Calu3 (cell line): ENCODE data around the gene SLIT1. TPM values are rescaled to one million over a fixed set of nuclear protein-coding genes. Genes with fewer than 3 reads are reported as not detected.

ENCODE experiments used
- Bru-seq: library from RNA; stranded (reverse); fragments of 400-500 nt; gene quantifications from one replicate; lab custom pipeline; 2021; lab: Mats Ljungman, UMichigan
- BruChase-seq, 2 experiments: library from RNA; stranded (reverse); fragments of 400-500 nt; gene quantifications; one replicate each; lab custom pipeline; 2021; lab: Mats Ljungman, UMichigan
- BruUV-seq: library from RNA; stranded (reverse); fragments of 400-500 nt; replicated peaks from 2 replicates; lab custom pipeline; 2021; lab: Mats Ljungman, UMichigan
- CTCF ChIA-PET: fragments of 300-600 bp; sonication (Branson Sonifier 250); formaldehyde crosslinking; loops from one replicate; lab custom pipeline; 2022; ENCODE audit warnings: antibody characterized with exemption; lab: Charles Lee
- DNase-seq: peaks from one replicate; pipeline ENCODE4 v3.0.0; 2022
- H3K27ac Mint-ChIP-seq: one replicate; pipeline ENCODE4 v1.8.0; 2022; ENCODE audit warnings: mixed read lengths; ENCODE audit not compliant: unreplicated experiment
- H3K27me3 Mint-ChIP-seq: one replicate; pipeline ENCODE4 v1.8.0; 2022; ENCODE audit warnings: mixed read lengths; ENCODE audit not compliant: unreplicated experiment
- H3K36me3 Mint-ChIP-seq: one replicate; pipeline ENCODE4 v1.8.0; 2022; ENCODE audit warnings: mild to moderate bottlenecking, moderate library complexity, mixed read lengths; ENCODE audit not compliant: insufficient read depth, unreplicated experiment
- H3K4me1 Mint-ChIP-seq: one replicate; pipeline ENCODE4 v1.8.0; 2022; ENCODE audit warnings: mild to moderate bottlenecking, low read depth, mixed read lengths; ENCODE audit not compliant: unreplicated experiment
- H3K4me3 Mint-ChIP-seq: one replicate; pipeline ENCODE4 v1.8.0; 2022; ENCODE audit warnings: mild to moderate bottlenecking, low read depth, moderate library complexity, mixed read lengths; ENCODE audit not compliant: unreplicated experiment
- H3K9me3 Mint-ChIP-seq: one replicate; pipeline ENCODE4 v1.8.0; 2022; ENCODE audit warnings: low read depth, mixed read lengths; ENCODE audit not compliant: unreplicated experiment
- CTCF ChIP-seq: fragments of 200-600 bp; IDR thresholded peaks from one replicate; pipeline ENCODE4 v1.8.0; 2022; ENCODE audit warnings: antibody characterized with exemption; ENCODE audit not compliant: unreplicated experiment
- intact Hi-C: fragments of 100-400 bp; cut with micrococcal nuclease; formaldehyde crosslinking; loops from one replicate; pipeline ENCODE4 v1.10.0; 2022; ENCODE audit not compliant: unreplicated experiment
- long read RNA-seq: library from polyadenylated mRNA; stranded (forward); transcript quantifications from one replicate; pipeline ENCODE4 v2.0.0, GENCODE V29; 2022
- total RNA-seq: library from RNA; stranded (reverse); gene quantifications from 2 replicates; pipeline ENCODE4 v1.2.3, GENCODE V29; 2022

SLIT1 gene
- total RNA-seq (not detected in 2 replicates), Bru-seq, nascent RNA (percentile 6 among the genes with signal in this experiment), BruChase-seq, experiment 1, labeled RNA remaining after a 6-hour chase (percentile 4 among the genes with signal in this experiment), BruChase-seq, experiment 2, labeled RNA remaining after a 2-hour chase (percentile 5 among the genes with signal in this experiment)
- long read RNA-seq = 0 reads

GRCh38 chr10:97185326-97186058, at the start of gene SLIT1:
Gene SLIT1 (minus strand): TSS chr10:97185959. CDS start chr10:97185674, 285 bp downstream.
- CTCF ChIA-PET = no interaction called here
- H3K9me3 Mint-ChIP-seq = no peaks in the 10 kb centered on the region
- intact Hi-C loops = no loop called here

GRCh38 chr10:97235353-97235752, 49.6 kb upstream of the SLIT1 start:
- no peak for DNase-seq
- no peak overlapping the region for H3K4me3 Mint-ChIP-seq
- intact Hi-C loops = no loop called here
- CTCF ChIA-PET = no interaction called here
- H3K9me3 Mint-ChIP-seq = no peaks in the 10 kb centered on the region
- H3K4me1 Mint-ChIP-seq = no peaks in the 10 kb centered on the region
- H3K36me3 Mint-ChIP-seq = no peaks in the 10 kb centered on the region
- no peaks in the 10 kb centered on the region for H3K27me3 Mint-ChIP-seq
- BruUV-seq = no TSS peak
- TF ChIP-seq CTCF = no peak
- no peak overlapping the region for H3K27ac Mint-ChIP-seq

More at GRCh38 chr10:97185326-97186058, at the start of gene SLIT1:
- BruUV-seq = no TSS peak
- peak; percentile 14 for DNase-seq
- Mint-ChIP-seq H3K4me3 (peak within 1 kb of the TSS; percentile 58), H3K36me3 (no peaks in the 10 kb centered on the region), H3K4me1 (no peaks in the 10 kb centered on the region), H3K27me3 (no peaks in the 10 kb centered on the region), H3K27ac (no peak within 1 kb of the TSS)
- TF ChIP-seq CTCF = no peak

- no peaks in the 10 kb centered on the region for H3K27me3 Mint-ChIP-seq
- TF ChIP-seq CTCF = no peak
- intact Hi-C loops = no loop called here
- no peaks in the 10 kb centered on the region for H3K36me3 Mint-ChIP-seq
- no TSS peak for BruUV-seq
- CTCF ChIA-PET = no interaction called here
- H3K9me3 Mint-ChIP-seq = no peaks in the 10 kb centered on the region
- H3K4me3 Mint-ChIP-seq = no peak overlapping the region
- H3K27ac Mint-ChIP-seq = no peak overlapping the region
- DNase-seq = peak; percentile 3
- H3K4me1 Mint-ChIP-seq = no peaks in the 10 kb centered on the region
These were observed 48.6 kb upstream of the SLIT1 start for GRCh38 chr10:97234400-97234799.

GRCh38 chr10:97230146-97230545, 44.4 kb upstream of the SLIT1 start:
- BruUV-seq = no TSS peak
- intact Hi-C loops = no loop called here
- TF ChIP-seq CTCF = no peak
- Mint-ChIP-seq H3K27me3 (no peaks in the 10 kb centered on the region), H3K27ac (no peak overlapping the region), H3K36me3 (no peaks in the 10 kb centered on the region), H3K9me3 (no peaks in the 10 kb centered on the region), H3K4me3 (no peak overlapping the region), H3K4me1 (no peaks in the 10 kb centered on the region)
- no peak for DNase-seq
- CTCF ChIA-PET = interaction anchor here (1.1 kb wide), 1 partner anchor 12 kb away, joined by 3 read pairs; no protein-coding TSS in a partner anchor
